Measurements from ENCODE around the gene ATP2B1.

- TF ChIP-seq, protein P1, sequence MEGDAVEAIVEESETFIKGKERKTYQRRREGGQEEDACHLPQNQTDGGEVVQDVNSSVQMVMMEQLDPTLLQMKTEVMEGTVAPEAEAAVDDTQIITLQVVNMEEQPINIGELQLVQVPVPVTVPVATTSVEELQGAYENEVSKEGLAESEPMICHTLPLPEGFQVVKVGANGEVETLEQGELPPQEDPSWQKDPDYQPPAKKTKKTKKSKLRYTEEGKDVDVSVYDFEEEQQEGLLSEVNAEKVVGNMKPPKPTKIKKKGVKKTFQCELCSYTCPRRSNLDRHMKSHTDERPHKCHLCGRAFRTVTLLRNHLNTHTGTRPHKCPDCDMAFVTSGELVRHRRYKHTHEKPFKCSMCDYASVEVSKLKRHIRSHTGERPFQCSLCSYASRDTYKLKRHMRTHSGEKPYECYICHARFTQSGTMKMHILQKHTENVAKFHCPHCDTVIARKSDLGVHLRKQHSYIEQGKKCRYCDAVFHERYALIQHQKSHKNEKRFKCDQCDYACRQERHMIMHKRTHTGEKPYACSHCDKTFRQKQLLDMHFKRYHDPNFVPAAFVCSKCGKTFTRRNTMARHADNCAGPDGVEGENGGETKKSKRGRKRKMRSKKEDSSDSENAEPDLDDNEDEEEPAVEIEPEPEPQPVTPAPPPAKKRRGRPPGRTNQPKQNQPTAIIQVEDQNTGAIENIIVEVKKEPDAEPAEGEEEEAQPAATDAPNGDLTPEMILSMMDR (IDR thresholded peaks at IDR 0.05) = no peak
- TF ChIP-seq ZFX (IDR thresholded peaks at IDR 0.05; ENCODE audit: borderline replicate concordance) = no peak
Observed at GRCh38 chr12:89752341-89752740, 43.7 kb upstream of the ATP2B1 start.
